Mesendoderm (in vitro differentiated cells): ENCODE results near the gene WDR72.

Experiments
- DNase-seq: peaks from one replicate; pipeline ENCODE4 v3.0.0; 2013
- H2AK5ac ChIP-seq: 2 replicates; pipeline ENCODE4 v1.6.1; 2013; ENCODE audit warnings: low read length, inconsistent platforms
- H2BK120ac ChIP-seq: 2 replicates; pipeline ENCODE4 v1.6.1; 2013; ENCODE audit warnings: low read depth, mild to moderate bottlenecking, low read length, moderate library complexity, mixed read lengths
- H2BK15ac ChIP-seq: replicated peaks from 2 replicates; pipeline ENCODE4 v1.6.1; 2013; ENCODE audit warnings: low read depth, mild to moderate bottlenecking, moderate library complexity
- H2BK5ac ChIP-seq: 2 replicates; pipeline ENCODE4 v1.6.1; 2013; ENCODE audit warnings: low read length, inconsistent platforms
- H3K18ac ChIP-seq: 2 replicates; pipeline ENCODE4 v1.6.1; 2013; ENCODE audit warnings: mild to moderate bottlenecking, low read length, mixed read lengths
- H3K23ac ChIP-seq: one replicate; pipeline ENCODE4 v1.6.1; 2013; ENCODE audit warnings: low read length
- H3K27ac ChIP-seq: 2 replicates; pipeline ENCODE4 v1.5.1; 2013; ENCODE audit warnings: low read depth, mild to moderate bottlenecking, inconsistent platforms, low read length, moderate library complexity
- H3K27me3 ChIP-seq: 2 replicates; pipeline ENCODE4 v1.6.1; 2013; ENCODE audit warnings: low read length, control low read depth, mild to moderate bottlenecking, inconsistent platforms; ENCODE audit not compliant: insufficient read depth, poor library complexity
- H3K36me3 ChIP-seq: 2 replicates; pipeline ENCODE4 v1.6.1; 2013; ENCODE audit warnings: low read length, inconsistent platforms; ENCODE audit not compliant: control insufficient read depth, insufficient read depth
- H3K4ac ChIP-seq: one replicate; pipeline ENCODE4 v1.6.1; 2013; ENCODE audit warnings: low read depth, mild to moderate bottlenecking, low read length, moderate library complexity
- H3K4me1 ChIP-seq: 2 replicates; pipeline ENCODE4 v1.6.1; 2013; ENCODE audit warnings: low read depth, low read length, inconsistent platforms; ENCODE audit not compliant: control insufficient read depth
- H3K4me2 ChIP-seq: 2 replicates; pipeline ENCODE4 v1.6.1; 2013; ENCODE audit warnings: low read length
- H3K4me3 ChIP-seq: 2 replicates; pipeline ENCODE4 v1.5.1; 2013; ENCODE audit warnings: mild to moderate bottlenecking, low read length
- H3K56ac ChIP-seq: one replicate; pipeline ENCODE4 v1.6.1; 2013; ENCODE audit warnings: low read length
- H3K79me1 ChIP-seq: 2 replicates; pipeline ENCODE4 v1.6.1; 2013; ENCODE audit warnings: low read length, inconsistent platforms
- H3K79me2 ChIP-seq: 2 replicates; pipeline ENCODE4 v1.6.1; 2013; ENCODE audit warnings: mild to moderate bottlenecking, low read length; ENCODE audit not compliant: control insufficient read depth, insufficient read depth
- H3K9ac ChIP-seq: 2 replicates; pipeline ENCODE4 v1.6.1; 2013; ENCODE audit warnings: low read length, inconsistent platforms
- H4K5ac ChIP-seq: one replicate; pipeline ENCODE4 v1.6.1; 2013; ENCODE audit warnings: low read length
- H4K8ac ChIP-seq: one replicate; pipeline ENCODE4 v1.6.1; 2013; ENCODE audit warnings: low read depth, mild to moderate bottlenecking, control low read depth, low read length, moderate library complexity
- WGBS: extraction: QIAGEN DNeasy Blood & Tissue Kit; methylation state at CpG from one replicate; pipeline ENCODE4 v1.1.7; 2013; ENCODE audit warnings: low lambda C conversion rate, missing lambda C conversion rate; ENCODE audit not compliant: insufficient coverage; ENCODE audit errors: extremely low coverage; 5-methylcytosine and 5-hydroxymethylcytosine counted together

WDR72 gene

GRCh38 chr15:53498996-53499395, 260.5 kb downstream of the WDR72 start:
- no peak overlapping the region for H2BK120ac ChIP-seq
- no peak overlapping the region for H3K56ac ChIP-seq
- H3K79me1 ChIP-seq, result no peaks in the 10 kb centered on the region
- no peak overlapping the region for H3K4ac ChIP-seq
- no peaks in the 10 kb centered on the region for H3K27me3 ChIP-seq
- no peak for DNase-seq
- no peak overlapping the region for H3K27ac ChIP-seq
- H2AK5ac ChIP-seq, result no peak overlapping the region
- H3K79me2 ChIP-seq, result no peaks in the 10 kb centered on the region
- H3K18ac ChIP-seq, result no peak overlapping the region
- H4K8ac ChIP-seq, result no peak overlapping the region
- no peaks in the 10 kb centered on the region for H3K36me3 ChIP-seq
- H2BK15ac ChIP-seq, result no peak overlapping the region
- WGBS, result no CpG with 5 or more reads among the region's 4 CpGs
- no peaks in the 10 kb centered on the region for H3K4me1 ChIP-seq
- no peak overlapping the region for H3K23ac ChIP-seq
- H3K9ac ChIP-seq, result no peak overlapping the region
- no peak overlapping the region for H3K4me2 ChIP-seq
- H3K4me3 ChIP-seq, result no peak overlapping the region
- no peak overlapping the region for H2BK5ac ChIP-seq
- H4K5ac ChIP-seq, result no peak overlapping the region

GRCh38 chr15:53490341-53490740, 269.1 kb downstream of the WDR72 start:
- DNase-seq, result no peak
- Histone ChIP-seq H3K4me3 (no peak overlapping the region), H4K5ac (no peak overlapping the region), H3K27me3 (no peaks in the 10 kb centered on the region), H3K79me1 (no peaks in the 10 kb centered on the region), H3K27ac (no peak overlapping the region), H3K4me2 (no peak overlapping the region), H2BK5ac (no peak overlapping the region), H3K79me2 (no peaks in the 10 kb centered on the region), H3K36me3 (no peaks in the 10 kb centered on the region), H3K4ac (no peak overlapping the region), H3K23ac (no peak overlapping the region), H4K8ac (no peak overlapping the region), H3K56ac (no peak overlapping the region), H3K9ac (no peak overlapping the region), H3K4me1 (no peaks in the 10 kb centered on the region), H2AK5ac (no peak overlapping the region), H2BK15ac (no peak overlapping the region), H3K18ac (no peak overlapping the region), H2BK120ac (no peak overlapping the region)

GRCh38 chr15:53482055-53482454, 277.4 kb downstream of the WDR72 start:
- no peaks in the 10 kb centered on the region for H3K27me3 ChIP-seq
- no peak overlapping the region for H3K4ac ChIP-seq
- no peak overlapping the region for H2BK5ac ChIP-seq
- no peak overlapping the region for H3K4me3 ChIP-seq
- H4K5ac ChIP-seq, result no peak overlapping the region
- H2BK15ac ChIP-seq, result no peak overlapping the region
- H3K27ac ChIP-seq, result no peak overlapping the region
- no peaks in the 10 kb centered on the region for H3K4me1 ChIP-seq
- H3K9ac ChIP-seq, result no peak overlapping the region
- no peak overlapping the region for H3K56ac ChIP-seq
- no peak overlapping the region for H3K18ac ChIP-seq
- H3K79me1 ChIP-seq, result no peaks in the 10 kb centered on the region
- no peak overlapping the region for H2BK120ac ChIP-seq
- WGBS, result no CpG with 5 or more reads among the region's 1 CpG
- H2AK5ac ChIP-seq, result no peak overlapping the region
- H4K8ac ChIP-seq, result no peak overlapping the region
- DNase-seq, result no peak
- H3K79me2 ChIP-seq, result no peaks in the 10 kb centered on the region
- no peak overlapping the region for H3K4me2 ChIP-seq
- no peak overlapping the region for H3K23ac ChIP-seq
- H3K36me3 ChIP-seq, result no peaks in the 10 kb centered on the region

GRCh38 chr15:53477981-53478766, 281.3 kb downstream of the WDR72 start:
- H3K23ac ChIP-seq, result no peak overlapping the region
- no peak overlapping the region for H3K56ac ChIP-seq
- H2BK120ac ChIP-seq, result no peak overlapping the region
- no peak overlapping the region for H4K5ac ChIP-seq
- no peak for DNase-seq
- H3K79me2 ChIP-seq, result no peaks in the 10 kb centered on the region
- WGBS, result no CpG with 5 or more reads among the region's 9 CpGs
- H2BK15ac ChIP-seq, result no peak overlapping the region
- no peak overlapping the region for H2BK5ac ChIP-seq
- H3K27me3 ChIP-seq, result no peaks in the 10 kb centered on the region
- no peaks in the 10 kb centered on the region for H3K4me1 ChIP-seq
- H4K8ac ChIP-seq, result no peak overlapping the region
- H3K4ac ChIP-seq, result no peak overlapping the region
- no peak overlapping the region for H3K18ac ChIP-seq
- H3K27ac ChIP-seq, result no peak overlapping the region
- H3K9ac ChIP-seq, result no peak overlapping the region
- no peaks in the 10 kb centered on the region for H3K79me1 ChIP-seq
- H3K4me3 ChIP-seq, result no peak overlapping the region
- H3K4me2 ChIP-seq, result no peak overlapping the region
- no peaks in the 10 kb centered on the region for H3K36me3 ChIP-seq
- H2AK5ac ChIP-seq, result no peak overlapping the region

GRCh38 chr15:53473886-53474285, 285.6 kb downstream of the WDR72 start:
- Histone ChIP-seq H4K5ac (no peak overlapping the region), H3K23ac (no peak overlapping the region), H3K36me3 (no peaks in the 10 kb centered on the region), H3K27me3 (no peaks in the 10 kb centered on the region), H2BK120ac (no peak overlapping the region), H3K27ac (no peak overlapping the region), H3K79me2 (no peaks in the 10 kb centered on the region), H2BK15ac (no peak overlapping the region), H4K8ac (no peak overlapping the region), H3K4me2 (no peak overlapping the region), H3K4ac (no peak overlapping the region), H2AK5ac (no peak overlapping the region), H3K9ac (no peak overlapping the region), H3K4me1 (no peaks in the 10 kb centered on the region), H3K79me1 (no peaks in the 10 kb centered on the region), H3K56ac (no peak overlapping the region), H3K18ac (no peak overlapping the region), H3K4me3 (no peak overlapping the region), H2BK5ac (no peak overlapping the region)
- DNase-seq, result no peak
- no CpG with 5 or more reads among the region's 1 CpG for WGBS

- Histone ChIP-seq H2BK15ac (no peak overlapping the region), H3K27ac (no peak overlapping the region), H4K8ac (no peak overlapping the region), H3K4me2 (no peak overlapping the region), H2BK120ac (no peak overlapping the region), H2BK5ac (no peak overlapping the region), H4K5ac (no peak overlapping the region), H3K79me2 (no peaks in the 10 kb centered on the region), H3K36me3 (no peaks in the 10 kb centered on the region), H2AK5ac (no peak overlapping the region), H3K27me3 (no peaks in the 10 kb centered on the region), H3K4ac (no peak overlapping the region), H3K79me1 (no peaks in the 10 kb centered on the region), H3K4me1 (no peaks in the 10 kb centered on the region), H3K4me3 (no peak overlapping the region), H3K18ac (no peak overlapping the region), H3K9ac (no peak overlapping the region), H3K23ac (no peak overlapping the region), H3K56ac (no peak overlapping the region)
- no peak for DNase-seq
- WGBS, result no CpG with 5 or more reads among the region's 4 CpGs
These were observed 286.0 kb downstream of the WDR72 start for GRCh38 chr15:53473435-53473834.
